HG03066 (cell line): Measurements from ENCODE around the gene AGTPBP1.

Experiments
- ATAC-seq: cut with Tn5 transposase; IDR thresholded peaks from one replicate; pipeline ENCODE4 v1.9.1; 2021; ENCODE audit warnings: low read depth; ENCODE audit not compliant: unreplicated experiment

The AGTPBP1 gene

DNA sequence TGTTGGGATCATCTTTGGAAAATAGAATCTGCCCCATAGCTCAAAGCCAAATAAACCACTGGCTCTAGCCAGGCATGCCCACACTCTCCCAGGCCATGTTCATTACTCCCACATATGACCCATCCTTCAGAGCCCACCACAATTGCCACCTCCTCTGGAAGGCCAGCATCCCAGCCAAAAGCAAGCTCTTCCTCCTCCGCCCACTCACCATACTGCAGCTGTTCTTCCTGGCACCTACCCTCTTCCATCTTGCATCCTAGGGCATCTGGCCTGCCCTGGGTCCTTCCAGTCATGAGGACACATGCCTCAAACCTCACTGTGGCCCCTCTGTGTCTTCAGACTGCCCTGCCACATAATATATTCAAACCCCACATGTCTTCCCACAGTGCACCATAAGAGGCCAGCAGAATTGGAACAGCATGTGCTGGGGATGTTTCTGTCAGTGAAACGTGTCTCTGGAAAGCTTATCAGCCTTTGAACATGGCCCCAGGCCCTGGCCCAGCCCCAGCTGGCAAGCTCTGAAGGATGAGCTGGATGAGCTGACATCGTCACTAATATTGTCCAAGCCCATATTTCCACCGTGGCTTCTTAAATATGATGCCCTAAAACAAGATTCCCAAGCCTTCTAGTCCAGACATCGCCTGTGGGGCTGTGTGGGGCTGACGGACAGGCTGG, 230.8 kb downstream of the AGTPBP1 start:
- ATAC-seq: no peak

DNA sequence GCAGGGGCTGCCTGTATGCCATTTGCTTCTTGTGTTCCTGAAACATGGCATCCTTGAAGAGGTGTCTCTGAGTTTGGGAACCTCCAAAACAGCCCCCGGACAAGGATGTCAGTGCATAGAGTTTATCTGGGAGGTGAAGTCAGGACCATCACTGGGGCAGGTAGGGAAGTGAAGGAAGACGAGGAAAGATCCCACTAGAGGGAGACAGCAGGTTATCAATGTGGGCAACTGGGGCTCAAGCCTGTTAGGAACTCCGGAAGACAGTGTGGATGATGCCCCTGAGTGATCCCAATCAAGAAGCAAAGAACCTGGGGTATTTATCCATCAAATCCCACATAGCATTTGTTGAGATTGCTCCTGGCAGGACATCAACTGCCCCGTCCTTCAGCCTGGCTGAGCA, 233.1 kb downstream of the AGTPBP1 start:
- no peak for ATAC-seq

DNA sequence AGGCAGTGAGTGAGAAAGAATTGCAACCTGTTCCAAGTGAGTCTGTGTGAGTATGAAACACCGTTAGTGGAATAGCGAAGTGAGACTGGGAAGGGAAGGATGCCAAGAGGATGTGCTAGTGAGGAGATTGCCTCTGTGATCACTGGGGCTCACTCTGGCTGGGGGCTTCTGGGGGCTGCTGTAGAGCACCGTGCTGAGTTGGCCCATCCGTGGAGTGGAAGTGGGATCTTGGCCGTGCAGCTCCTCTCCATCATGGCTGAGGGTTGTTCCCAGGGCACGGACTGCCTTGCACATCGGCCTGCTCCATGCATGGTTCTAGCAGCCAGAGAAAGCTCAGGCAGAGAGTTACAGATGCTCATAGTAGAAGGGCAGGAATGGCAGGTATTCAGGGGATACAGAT, 236.1 kb downstream of the AGTPBP1 start:
- ATAC-seq: no peak

DNA sequence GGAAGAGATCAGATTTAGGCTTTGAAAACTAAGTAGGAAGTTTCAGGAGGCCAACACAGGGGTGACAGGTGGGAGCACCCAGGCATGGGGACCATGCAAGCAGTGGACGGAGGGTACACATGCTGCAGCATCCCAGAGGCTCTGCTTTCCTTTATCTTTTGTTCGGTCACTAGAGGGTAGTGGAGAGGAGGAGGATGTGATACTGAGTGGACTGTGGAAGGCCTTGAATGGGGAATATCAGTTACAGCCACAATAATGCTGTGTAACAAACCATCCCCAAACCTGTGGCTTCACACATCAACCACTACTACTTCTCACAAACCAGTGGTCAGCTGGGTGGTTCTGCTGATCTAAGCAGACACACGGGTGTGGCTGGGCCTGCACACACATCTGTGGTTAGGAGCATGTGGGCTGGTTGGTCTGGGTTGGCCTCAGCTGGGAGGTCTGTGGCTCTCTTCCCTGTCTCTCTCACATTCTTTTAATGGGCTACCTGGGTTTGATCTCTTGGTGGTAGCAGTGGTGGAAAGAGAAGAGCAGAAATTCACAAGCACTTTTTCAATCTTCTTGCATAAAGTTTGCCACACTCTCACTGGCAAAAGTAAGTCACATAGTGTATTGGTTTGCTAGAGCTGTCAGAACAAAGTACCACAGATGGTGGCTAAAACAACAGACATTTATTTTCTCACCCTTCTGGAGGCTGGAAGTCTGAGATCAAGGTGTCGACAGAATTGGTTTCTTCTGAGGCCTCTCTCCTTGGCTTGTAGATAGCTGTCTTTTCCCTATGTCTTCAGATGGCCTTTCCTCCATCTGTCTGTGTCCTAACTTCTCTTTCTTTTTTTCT, 238.7 kb downstream of the AGTPBP1 start:
- ATAC-seq: no peak

DNA sequence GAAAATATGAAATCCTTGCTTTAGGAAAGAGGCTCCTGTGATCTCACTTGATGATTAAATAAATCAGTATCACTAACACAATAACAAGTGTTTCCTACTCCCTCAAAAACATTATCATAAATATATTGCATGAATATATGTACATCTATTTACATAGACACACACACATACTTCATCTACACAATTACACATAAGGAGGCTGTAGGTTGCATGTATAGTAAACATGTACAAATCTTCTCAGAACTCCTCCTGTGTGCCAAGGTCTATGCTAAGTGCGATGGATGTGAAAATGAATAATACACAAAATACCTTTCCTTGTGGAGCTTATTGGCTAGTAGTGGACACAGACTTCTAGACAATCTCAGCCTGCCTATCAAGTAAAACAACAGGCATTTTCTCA, 239.9 kb downstream of the AGTPBP1 start:
- ATAC-seq: no peak

DNA sequence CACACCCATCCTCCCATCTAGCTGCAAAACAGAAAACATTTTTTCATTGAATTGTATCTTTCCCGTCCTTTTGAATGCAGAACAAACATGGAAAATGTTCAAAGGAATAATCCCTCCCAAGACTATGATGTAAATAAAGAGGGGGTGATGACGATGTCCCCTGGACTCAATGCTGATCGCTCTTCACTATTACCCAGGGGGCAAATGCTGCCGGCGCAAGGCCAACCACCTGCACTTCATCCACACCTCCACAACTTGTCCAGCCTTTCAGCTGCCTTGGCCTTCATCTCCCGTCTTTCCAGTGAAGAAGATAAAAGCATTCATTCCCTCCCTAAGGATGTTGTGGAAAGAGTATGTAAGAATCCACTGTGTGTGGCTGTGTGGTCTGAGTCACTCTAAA, 240.3 kb downstream of the AGTPBP1 start:
- ATAC-seq: no peak
